GM18526 (cell line): ENCODE data around the gene COX6B2.

Source experiments
- POLR2A ChIP-seq: IDR thresholded peaks from 3 replicates; pipeline ENCODE4 v1.6.1; 2011; ENCODE audit not compliant: insufficient read length; ENCODE audit errors: extremely low read depth

The COX6B2 gene

GRCh38 chr19:55299991-55300390, 54.5 kb downstream of the COX6B2 start:
- TF ChIP-seq POLR2A = no peak
